PC-9 (cell line): ENCODE measurements around the gene CDK6. TPM values are rescaled to one million over a fixed set of nuclear protein-coding genes. Genes with fewer than 3 reads are reported as not detected.

Experiments used
- BruUV-seq: library from RNA; stranded (reverse); fragments of 400-500 nt; replicated peaks from 2 replicates; lab custom pipeline; 2021; lab: Mats Ljungman, UMichigan
- CTCF ChIA-PET: fragments of 300-600 bp; sonication (Branson Sonifier 250); formaldehyde crosslinking; loops from one replicate; lab custom pipeline; 2022; ENCODE audit warnings: antibody characterized with exemption; lab: Charles Lee
- POLR2A ChIA-PET: fragments of 300-600 bp; sonication (Branson Sonifier 250); formaldehyde crosslinking; loops from one replicate; lab custom pipeline; 2022; ENCODE audit warnings: antibody characterized with exemption; ENCODE audit not compliant: unreplicated experiment; lab: Charles Lee
- DNase-seq, 2 experiments: peaks; one replicate each; pipeline versions ENCODE4 v3.0.0 to v3.0.0-alpha.2; 2015 to 2022; ENCODE audit warnings: mixed read lengths in 1 of 2
- H2AFZ ChIP-seq: fragments of 200-600 bp; sonication (generic); 2 replicates; pipeline ENCODE4 v1.8.1; 2017; ENCODE audit warnings: antibody characterized with exemption
- H3F3A ChIP-seq: fragments of 200-600 bp; sonication (generic); 2 replicates; pipeline ENCODE4 v1.8.1; 2017; ENCODE audit warnings: antibody characterized with exemption, mild to moderate bottlenecking, low read depth; ENCODE audit not compliant: insufficient read depth
- H3K27ac ChIP-seq: fragments of 200-600 bp; sonication (generic); 2 replicates; pipeline ENCODE4 v1.6.1; 2016; ENCODE audit warnings: mixed run types
- H3K27me3 ChIP-seq: fragments of 200-600 bp; sonication (generic); 2 replicates; pipeline ENCODE4 v1.6.1; 2016; ENCODE audit warnings: low read depth, mixed run types; ENCODE audit not compliant: insufficient read depth
- H3K36me3 ChIP-seq: fragments of 200-600 bp; sonication (generic); 2 replicates; pipeline ENCODE4 v1.6.1; 2016; ENCODE audit warnings: low read depth, mixed run types
- H3K4me1 ChIP-seq: fragments of 200-600 bp; sonication (generic); replicated peaks from 2 replicates; pipeline ENCODE4 v1.6.1; 2016; ENCODE audit warnings: mixed run types; ENCODE audit not compliant: insufficient read depth
- H3K4me2 ChIP-seq: fragments of 200-600 bp; sonication (generic); 2 replicates; pipeline ENCODE4 v1.6.1; 2017; ENCODE audit warnings: mixed run types
- H3K4me3 ChIP-seq: fragments of 200-600 bp; sonication (generic); 2 replicates; pipeline ENCODE4 v1.6.1; 2016; ENCODE audit warnings: mixed run types
- H3K79me2 ChIP-seq: fragments of 200-600 bp; sonication (generic); 2 replicates; pipeline ENCODE4 v1.6.1; 2017; ENCODE audit warnings: low read depth, mixed run types
- H3K9me2 ChIP-seq: fragments of 200-600 bp; sonication (generic); 2 replicates; pipeline ENCODE4 v1.8.1; 2017; ENCODE audit warnings: mild to moderate bottlenecking; ENCODE audit not compliant: insufficient read depth
- H3K9me3 ChIP-seq: fragments of 200-600 bp; sonication (generic); 2 replicates; pipeline ENCODE4 v1.8.1; 2016; ENCODE audit warnings: low read depth; ENCODE audit not compliant: insufficient read depth
- H4K20me1 ChIP-seq: fragments of 200-600 bp; sonication (generic); 2 replicates; pipeline ENCODE4 v1.8.1; 2017; ENCODE audit not compliant: insufficient read depth
- CTCF ChIP-seq: fragments of 200-600 bp; sonication (generic); conservative IDR thresholded peaks from 2 replicates; pipeline ENCODE4 v1.6.1; 2017; ENCODE audit warnings: mixed run types, antibody characterized with exemption, mild to moderate bottlenecking, moderate library complexity
- EZH2 ChIP-seq: fragments of 200-600 bp; sonication (generic); IDR thresholded peaks from 2 replicates; pipeline ENCODE4 v1.8.0; 2017; ENCODE audit warnings: antibody characterized with exemption, low read depth
- intact Hi-C: fragments of 100-400 bp; cut with micrococcal nuclease; formaldehyde crosslinking; loops from one replicate; pipeline ENCODE4 v1.10.0; 2022; ENCODE audit not compliant: unreplicated experiment
- total RNA-seq: library from RNA; stranded (reverse); gene quantifications from 2 replicates; pipeline ENCODE4 v1.2.3, GENCODE V29; 2021

Gene CDK6
- total RNA-seq, 1 experiment from 2014 or later = 49.5 TPM

DNA sequence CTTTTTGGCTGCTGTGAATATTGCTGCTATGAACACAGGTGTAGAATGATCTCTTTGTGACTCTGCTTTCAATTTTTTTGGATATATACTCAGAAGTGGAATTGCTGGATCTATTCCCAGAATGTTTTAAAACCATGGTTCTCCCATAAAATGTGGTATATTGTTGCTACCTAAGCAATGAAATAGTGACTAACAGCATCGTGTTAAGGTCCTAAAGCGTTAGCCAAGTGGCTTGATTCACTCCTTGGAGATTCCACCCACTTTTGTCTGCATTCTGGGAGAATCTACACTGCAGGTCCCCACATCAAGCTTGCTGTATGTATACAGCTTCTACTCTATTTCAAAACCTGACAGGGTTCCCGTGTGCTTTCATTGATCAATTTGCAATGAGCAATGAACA is 105.6 kb downstream of the CDK6 start:
- H3K9me3 ChIP-seq = no peaks in the 10 kb centered on the region; the same call in 1 of the 2 replicates
- BruUV-seq = no TSS peak
- no peaks in the 10 kb centered on the region for H3K27me3 ChIP-seq
- no peak for TF ChIP-seq CTCF
- no peak for TF ChIP-seq EZH2
- peaks cover 3% of the 10 kb centered on the region; the same call in 1 of the 2 replicates for H3F3A ChIP-seq
- H3K4me2 ChIP-seq = no peak overlapping the region
- POLR2A ChIA-PET = no interaction called here
- H3K4me1 ChIP-seq = no peaks in the 10 kb centered on the region
- H4K20me1 ChIP-seq = 0 out of 2 replicates have a peak, but pooled peaks cover 4% of the 10 kb centered on the region
- CTCF ChIA-PET = no interaction called here
- H3K4me3 ChIP-seq = no peak overlapping the region
- intact Hi-C loops = no loop called here
- no peak for DNase-seq
- no peak overlapping the region for H3K27ac ChIP-seq
- H3K79me2 ChIP-seq = peaks cover 3% of the 10 kb centered on the region; the same call in 1 of the 2 replicates
- no peaks in the 10 kb centered on the region for H3K9me2 ChIP-seq
- no peak overlapping the region for H2AFZ ChIP-seq
- no peaks in the 10 kb centered on the region for H3K36me3 ChIP-seq

DNA sequence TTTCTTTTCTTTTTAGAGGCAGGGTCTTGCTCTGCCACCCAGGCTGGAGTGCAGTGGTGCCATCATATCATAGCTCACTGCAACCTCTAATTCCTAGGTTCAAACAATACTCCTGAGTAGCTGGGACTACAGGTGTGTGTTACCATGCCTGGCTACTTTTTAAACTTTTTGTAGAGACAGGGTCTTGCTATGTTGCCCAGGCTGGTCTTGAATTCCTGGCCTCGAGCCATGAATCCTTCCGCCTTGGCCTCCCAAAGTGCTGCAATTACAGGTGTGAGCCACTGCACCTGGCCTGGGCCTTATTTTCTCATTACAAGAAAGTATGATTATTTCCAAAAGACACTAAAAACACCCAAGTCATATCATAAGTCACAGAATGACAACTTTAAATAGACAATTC is 106.6 kb downstream of the CDK6 start:
- Histone ChIP-seq H4K20me1 (0 out of 2 replicates have a peak, but pooled peaks cover 4% of the 10 kb centered on the region), H3K9me2 (no peaks in the 10 kb centered on the region), H3K27me3 (no peaks in the 10 kb centered on the region), H3K4me2 (no peak overlapping the region), H2AFZ (no peak overlapping the region), H3K36me3 (0 out of 2 replicates have a peak, but pooled peaks cover 3% of the 10 kb centered on the region), H3K79me2 (peaks cover 3% of the 10 kb centered on the region; the same call in 1 of the 2 replicates), H3F3A (peaks cover 3% of the 10 kb centered on the region; the same call in 1 of the 2 replicates), H3K4me3 (no peak overlapping the region), H3K27ac (no peak overlapping the region), H3K9me3 (no peaks in the 10 kb centered on the region), H3K4me1 (no peaks in the 10 kb centered on the region)
- DNase-seq = no peak
- no TSS peak for BruUV-seq
- POLR2A ChIA-PET = no interaction called here
- TF ChIP-seq EZH2 (no peak), CTCF (no peak)
- CTCF ChIA-PET = no interaction called here
- intact Hi-C loops = no loop called here

DNA sequence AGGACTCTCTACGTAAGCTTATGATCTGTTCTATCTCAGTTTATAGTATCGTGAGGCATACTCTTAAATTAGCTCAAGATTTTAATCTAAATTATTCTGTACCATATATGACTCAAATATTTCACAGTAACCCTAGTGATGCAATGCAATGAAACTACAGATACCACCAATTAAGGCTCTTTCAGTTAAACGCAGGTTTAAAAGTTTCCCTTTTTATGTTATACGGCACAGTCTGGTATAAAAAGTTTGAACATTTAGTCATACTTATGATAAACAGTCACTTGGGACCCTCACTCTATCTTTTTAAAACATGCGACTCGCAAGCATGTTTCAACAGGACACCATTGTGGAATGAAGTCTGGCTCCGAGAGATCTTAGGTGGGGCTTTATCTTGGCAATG is 107.2 kb downstream of the CDK6 start:
- no peak for DNase-seq
- Histone ChIP-seq H3K9me2 (no peaks in the 10 kb centered on the region), H2AFZ (no peak overlapping the region), H3F3A (peaks cover 3% of the 10 kb centered on the region; the same call in 1 of the 2 replicates), H3K36me3 (0 out of 2 replicates have a peak, but pooled peaks cover 6% of the 10 kb centered on the region), H3K9me3 (no peaks in the 10 kb centered on the region), H4K20me1 (0 out of 2 replicates have a peak, but pooled peaks cover 4% of the 10 kb centered on the region), H3K4me1 (no peaks in the 10 kb centered on the region), H3K4me3 (no peak overlapping the region), H3K4me2 (no peak overlapping the region), H3K27me3 (no peaks in the 10 kb centered on the region), H3K79me2 (peaks cover 3% of the 10 kb centered on the region; the same call in 1 of the 2 replicates), H3K27ac (no peak overlapping the region)
- TF ChIP-seq EZH2 (no peak), CTCF (no peak)
- ChIA-PET CTCF (no interaction called here), POLR2A (no interaction called here)
- intact Hi-C loops = no loop called here
- no TSS peak for BruUV-seq
